HG03045 (cell line): Measurements from ENCODE around the gene WRAP53.

ENCODE experiments used
- ATAC-seq: cut with Tn5 transposase; IDR thresholded peaks from one replicate; pipeline ENCODE4 v1.9.1; 2021; ENCODE audit warnings: mild to moderate bottlenecking, moderate library complexity; ENCODE audit not compliant: unreplicated experiment

WRAP53 gene

DNA sequence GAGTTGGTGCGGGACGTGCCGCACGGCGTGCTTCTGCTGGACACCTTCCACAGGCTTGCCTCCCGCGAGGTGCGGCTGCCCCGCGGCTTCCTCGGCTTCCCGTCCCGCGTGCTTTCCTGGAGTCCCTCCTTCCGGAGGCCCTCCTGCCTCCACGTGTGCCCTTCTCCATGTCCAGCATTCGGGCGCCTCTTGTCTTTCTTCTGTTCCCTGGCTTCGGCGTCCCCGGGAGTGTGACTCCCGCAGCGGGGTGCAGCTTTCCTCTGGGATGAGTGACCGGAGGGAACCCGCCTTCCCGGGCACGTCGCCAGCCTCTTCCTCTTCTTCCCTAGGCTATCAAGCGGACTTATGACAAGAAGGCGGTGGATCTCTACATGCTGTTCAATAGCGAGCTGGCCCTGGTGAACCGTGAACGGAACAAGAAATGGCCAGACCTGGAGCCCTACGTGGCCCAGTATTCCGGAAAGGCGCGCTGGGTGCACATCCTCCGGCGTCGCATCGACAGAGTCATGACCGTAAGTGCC lies 52.3 kb downstream of the WRAP53 start:
- no peak for ATAC-seq

DNA sequence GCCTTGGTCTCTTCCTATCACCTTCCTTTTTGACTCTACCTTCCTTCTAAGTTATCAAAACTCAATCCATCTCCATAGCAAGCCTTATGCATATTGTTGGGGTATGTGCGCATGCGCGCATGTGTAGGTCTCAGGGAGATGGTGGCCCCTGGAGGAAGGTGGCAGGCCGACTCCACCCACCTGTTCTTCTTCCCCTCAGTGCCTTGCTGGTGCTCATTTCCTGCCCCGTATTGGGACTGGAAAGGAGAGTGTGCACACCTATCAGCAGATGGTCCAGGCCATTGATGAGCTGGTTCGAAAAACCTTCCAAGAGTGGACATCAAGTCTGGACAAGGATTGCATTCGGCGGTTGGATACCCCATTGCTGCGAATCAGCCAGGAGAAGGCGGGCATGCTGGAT lies 54.5 kb downstream of the WRAP53 start:
- no peak for ATAC-seq

DNA sequence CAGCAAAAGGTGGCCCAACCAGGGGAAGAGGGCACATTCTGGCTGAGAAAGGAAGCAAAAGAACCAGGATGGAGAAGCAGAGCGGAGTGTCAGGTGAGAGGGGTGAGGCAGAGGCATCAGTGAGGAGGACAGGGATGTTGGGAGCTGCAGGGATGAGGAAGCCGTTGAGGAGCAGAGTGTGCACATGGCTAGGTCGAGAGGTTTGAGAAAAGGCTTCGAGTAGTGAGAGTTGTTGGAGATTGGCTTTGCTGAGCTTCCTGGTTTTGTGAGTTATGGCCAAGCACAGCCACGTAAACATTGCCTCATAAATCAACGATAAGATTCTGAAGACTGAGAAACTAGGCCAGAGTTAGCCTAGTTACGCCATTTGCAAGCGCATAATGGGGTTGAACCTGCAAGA lies 56.1 kb downstream of the WRAP53 start:
- no peak for ATAC-seq

DNA sequence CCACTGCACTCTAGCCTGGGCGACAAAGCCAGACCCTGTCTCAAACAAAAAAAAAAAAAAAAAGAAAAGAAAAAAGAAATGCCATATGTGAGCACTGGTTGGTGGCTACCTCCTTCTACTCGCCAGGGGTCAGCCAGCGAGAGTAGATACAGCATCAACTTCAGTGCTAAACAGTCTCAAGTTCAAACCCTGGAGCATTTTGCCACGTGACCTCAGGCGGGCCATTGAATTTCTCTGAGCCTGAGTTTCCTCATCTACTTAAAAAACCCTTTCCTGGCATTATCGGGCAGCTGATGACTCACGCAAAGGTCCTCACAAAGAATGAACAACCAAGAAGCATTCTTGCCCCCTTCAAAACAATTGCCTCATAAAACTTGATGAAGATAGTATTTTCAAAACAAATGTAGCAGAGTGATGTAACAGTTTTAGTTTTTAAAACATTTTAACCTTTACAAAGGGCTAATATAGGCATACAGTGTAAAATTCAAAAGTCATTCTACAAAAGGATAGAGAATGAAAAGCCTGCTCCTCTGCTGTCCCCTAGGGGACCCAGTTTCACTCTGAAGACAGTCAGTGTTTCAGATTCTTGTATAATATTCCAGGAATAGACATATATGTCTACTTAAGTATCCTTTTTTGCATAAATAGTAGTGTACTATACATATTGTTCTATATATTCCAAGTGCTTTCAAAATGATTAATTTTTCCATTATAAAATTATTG lies 57.6 kb downstream of the WRAP53 start:
- no peak for ATAC-seq

DNA sequence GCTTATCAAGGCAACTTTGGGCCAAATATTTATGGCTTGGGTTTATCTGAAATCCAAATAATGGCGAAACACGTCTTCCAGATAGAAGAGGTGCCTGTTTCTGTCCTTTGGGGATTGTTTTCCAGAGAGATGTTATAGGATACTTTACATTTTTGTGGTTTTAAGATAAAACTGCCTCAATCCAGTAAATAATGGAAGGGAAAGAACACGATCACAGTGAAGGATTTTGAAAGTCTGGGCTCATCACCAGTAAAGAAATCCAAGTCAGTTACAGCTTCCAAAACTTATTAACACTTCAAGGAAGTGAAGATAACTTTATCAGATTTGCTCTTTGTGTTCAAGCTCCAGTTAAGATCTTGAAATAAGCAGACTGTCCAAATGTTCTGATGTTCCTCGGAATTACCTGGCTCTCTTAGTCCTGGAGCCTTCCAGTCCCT lies 59.4 kb downstream of the WRAP53 start:
- no peak for ATAC-seq

DNA sequence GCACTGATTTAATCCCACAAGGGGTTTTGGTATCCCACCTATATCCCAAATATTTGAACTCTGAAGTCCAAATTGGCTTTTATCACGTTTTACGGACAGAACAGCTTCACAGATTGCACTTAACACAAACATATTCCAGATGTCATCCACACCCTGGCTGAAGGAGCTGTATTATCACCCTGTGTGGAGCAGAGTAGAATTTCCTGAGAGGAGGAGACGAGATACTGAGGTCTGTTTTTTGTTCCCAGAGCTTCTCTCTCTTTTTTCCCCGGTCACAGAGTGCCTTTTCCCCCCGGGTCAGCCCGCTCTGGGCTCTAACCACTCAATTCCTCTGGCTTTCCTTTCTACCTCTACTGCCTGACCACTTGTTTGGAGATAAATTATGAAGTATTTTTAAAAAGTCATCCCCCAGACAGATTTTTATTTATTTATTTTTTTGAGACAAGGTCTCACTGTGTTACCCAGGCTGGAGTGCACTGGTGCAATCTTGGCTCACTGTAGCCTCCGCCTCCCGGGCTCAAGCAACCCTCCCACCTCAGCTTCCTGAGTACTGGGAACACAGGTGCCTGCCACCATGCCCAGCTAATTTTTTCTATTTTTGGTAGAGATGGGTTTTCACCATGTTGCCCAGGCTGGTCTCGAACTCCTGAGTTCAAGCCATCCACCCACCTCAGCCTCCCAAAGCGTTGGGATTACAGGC lies 59.9 kb downstream of the WRAP53 start:
- no peak for ATAC-seq

DNA sequence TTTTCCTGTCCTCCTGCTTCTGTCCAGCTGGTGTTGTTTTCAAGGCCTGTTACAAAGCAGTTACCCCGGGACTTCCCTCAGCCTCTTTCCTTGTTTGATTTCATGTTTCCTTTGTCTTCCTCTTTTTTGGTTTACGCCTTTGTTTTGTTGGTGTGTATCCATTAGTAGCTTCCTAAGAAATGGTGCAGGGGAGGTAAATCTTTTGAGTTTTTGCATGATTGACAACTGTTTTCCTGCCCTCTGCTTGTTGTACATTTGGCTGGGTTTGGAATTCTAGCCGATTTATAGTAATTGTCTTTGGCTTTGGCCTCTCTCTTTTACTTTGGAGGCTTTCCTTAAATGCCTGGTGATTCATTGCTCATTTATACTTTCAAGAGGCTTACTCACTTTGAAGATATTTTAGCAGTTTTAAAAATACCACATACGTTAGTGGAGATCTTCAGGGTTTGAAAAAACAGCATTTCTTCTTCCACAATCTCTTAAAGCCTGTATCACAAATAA lies 62.1 kb downstream of the WRAP53 start:
- ATAC-seq: no peak
